GM19351 (cell line): ENCODE data around the gene TSPAN8.
"Not testable (repeated sequence)": the region's sequence is repeated elsewhere in the genome, so short reads cannot be mapped to it uniquely, and the experiment has no call there.

Experiments used
- ATAC-seq: cut with Tn5 transposase; IDR thresholded peaks from one replicate; pipeline ENCODE4 v1.9.1; 2021; ENCODE audit warnings: mild to moderate bottlenecking, moderate library complexity; ENCODE audit not compliant: unreplicated experiment

Gene TSPAN8

DNA sequence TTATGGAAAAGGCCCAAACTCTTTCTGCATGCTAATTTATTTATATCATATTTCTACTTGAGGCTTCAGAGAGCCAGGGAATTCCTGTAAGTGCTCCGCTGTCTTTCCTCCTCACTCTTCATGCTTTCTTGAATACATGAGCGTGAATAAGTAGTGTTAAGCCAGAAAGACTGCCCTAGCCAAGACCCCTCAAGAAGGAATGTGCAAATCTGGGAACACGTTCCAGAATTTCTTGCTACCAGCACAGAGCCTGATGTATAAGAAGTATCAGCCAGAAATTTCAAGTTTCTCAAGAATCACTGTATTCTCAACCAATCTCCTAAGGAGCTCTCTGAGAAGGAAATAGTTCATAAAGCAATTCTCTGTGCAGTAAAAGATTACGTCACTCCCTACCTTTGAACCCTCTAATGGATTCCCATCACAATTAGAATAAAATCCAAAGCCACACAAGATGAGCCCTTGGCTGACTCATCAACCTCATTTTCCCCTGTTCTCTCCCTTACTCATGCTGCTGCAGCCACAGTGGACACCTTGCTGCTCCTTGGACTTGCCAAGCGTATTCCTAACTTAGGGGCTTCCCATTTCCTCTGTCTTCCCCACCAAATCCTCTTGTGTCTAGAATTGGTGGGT is 6.9 kb upstream of the TSPAN8 start:
- no peak for ATAC-seq

DNA sequence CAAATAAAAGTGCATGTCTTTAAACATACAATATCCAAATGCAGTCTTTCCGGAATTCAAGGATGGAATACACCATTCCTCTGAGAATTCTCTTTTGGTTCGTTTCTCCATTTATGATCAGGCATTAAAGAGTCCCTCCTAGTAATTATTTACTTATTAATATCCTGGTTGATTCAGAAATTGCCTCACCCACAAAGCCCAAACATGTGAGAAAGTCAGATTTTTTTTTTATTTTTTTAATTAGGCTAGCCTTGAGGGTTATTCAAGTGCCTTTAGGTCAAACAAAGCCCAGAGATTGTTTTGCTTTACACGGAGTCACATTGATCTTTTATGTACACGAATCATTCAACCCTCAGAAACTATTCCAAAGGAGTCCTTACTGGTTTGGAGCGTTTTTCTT is 6.4 kb upstream of the TSPAN8 start:
- ATAC-seq: no peak

DNA sequence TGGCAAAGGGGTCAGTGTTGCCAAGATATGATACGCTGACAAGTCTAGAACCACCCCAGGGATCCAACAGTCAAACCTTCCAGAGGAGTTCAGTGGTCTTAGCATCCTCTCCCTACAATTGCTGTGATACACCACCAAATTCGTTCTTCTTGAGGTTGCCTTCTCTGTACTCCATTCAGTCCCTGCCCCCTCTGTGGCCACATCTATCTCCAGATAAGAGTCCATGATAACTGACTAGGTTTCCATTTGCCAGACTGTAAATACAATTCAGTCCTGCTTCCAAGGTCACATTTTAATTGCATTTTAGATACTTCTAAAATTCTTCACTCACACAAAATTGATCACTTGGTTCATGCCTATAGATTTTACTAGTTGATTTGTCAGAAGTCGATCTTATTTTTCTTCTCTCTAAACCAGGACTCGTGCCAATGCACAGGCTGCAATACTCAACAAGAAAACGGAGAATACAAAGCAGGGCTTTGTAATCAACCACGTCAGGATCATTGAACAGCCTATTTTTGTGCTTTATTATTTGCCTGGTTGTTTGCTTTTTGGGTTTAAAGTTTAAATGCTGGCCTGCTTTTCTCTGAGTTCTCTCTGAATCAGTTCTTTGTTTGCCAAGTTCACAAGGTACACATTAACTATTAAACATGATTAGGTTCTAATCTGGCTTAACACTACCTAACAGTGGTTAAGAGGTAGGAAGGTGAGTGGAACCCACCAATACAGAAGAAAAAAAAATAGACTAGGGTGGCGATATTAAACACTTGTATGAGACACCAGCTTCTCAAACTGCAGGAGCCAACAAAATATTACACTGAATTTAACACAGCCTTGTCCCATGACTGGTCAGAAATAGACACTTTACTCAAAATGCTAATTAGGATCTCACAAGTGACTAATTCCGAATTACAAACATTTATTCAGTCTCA is 5.3 kb upstream of the TSPAN8 start:
- ATAC-seq: no peak

DNA sequence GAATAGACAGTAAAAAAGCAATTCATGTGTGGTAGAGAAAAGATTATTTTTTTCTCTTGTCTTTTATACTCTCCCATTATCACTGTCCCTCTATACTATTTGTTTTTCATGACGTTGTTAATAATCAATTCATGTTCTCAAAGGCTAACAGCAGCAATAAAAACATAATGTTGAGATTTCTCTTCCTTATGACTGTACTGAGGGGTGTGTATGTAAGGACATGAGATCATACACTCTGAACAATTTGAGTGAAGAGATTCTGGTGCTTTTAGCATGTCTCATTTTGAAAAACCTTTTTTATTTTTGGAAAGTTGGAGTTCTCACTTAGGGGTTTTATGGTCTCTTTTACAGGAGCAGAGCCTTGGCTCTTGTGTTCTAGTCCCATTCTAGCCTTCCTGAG is 3.8 kb upstream of the TSPAN8 start:
- no peak for ATAC-seq

DNA sequence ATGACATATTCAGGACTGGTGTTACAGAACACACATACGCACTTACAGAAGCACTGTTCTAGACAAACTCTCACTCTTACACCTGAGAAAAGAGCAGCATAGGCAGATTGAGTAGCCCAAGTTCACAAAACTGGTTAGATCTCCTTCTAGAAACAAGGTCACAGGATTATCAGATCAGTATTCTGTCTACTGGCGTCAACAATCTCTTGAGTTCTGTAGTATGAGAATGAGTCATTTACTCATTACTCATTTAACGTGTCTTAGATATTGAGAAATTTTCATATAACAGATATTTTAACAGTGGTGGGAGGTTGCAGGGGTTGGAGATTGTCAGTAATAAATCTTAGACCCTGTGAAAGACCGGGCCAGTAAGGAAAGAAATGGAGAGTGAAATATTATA is 2.8 kb upstream of the TSPAN8 start:
- no peak for ATAC-seq

DNA sequence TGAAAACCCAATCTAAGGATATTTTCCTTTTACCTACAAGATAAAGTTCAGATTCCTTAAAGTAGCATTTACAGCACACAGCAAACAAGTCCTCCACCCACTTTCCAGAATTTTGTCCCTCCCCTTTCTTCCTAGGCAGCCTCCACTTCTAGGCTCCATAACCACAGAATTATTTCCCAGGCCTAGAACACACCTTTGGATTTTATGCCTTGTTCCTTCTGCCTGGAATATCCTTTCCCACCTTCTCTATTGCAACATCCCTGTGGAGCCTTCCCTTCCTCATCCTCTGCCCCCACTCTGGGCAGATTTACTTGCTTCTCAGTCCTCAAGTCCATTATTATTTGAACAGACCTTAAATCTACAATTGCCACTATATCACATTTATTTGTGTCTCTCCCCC is 2.1 kb upstream of the TSPAN8 start:
- no peak for ATAC-seq

DNA sequence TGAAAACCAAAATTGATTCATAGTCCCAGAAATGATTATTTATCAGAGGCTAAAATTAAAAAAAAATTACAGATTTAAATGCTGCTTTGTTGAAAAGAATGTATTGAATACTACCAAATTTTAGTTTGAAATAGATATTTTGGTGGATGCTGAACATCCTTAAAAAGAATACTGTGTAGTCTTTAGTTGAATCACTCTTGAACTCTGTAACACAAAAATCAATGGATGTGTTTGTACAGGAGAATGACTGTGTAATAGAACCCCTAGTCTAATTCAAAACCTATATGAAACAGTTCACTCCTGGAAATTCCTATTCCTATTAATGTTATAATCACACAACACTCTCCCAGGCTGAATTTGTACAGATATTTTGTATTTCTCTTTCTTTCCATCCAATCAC is 1.5 kb upstream of the TSPAN8 start:
- no peak for ATAC-seq

DNA sequence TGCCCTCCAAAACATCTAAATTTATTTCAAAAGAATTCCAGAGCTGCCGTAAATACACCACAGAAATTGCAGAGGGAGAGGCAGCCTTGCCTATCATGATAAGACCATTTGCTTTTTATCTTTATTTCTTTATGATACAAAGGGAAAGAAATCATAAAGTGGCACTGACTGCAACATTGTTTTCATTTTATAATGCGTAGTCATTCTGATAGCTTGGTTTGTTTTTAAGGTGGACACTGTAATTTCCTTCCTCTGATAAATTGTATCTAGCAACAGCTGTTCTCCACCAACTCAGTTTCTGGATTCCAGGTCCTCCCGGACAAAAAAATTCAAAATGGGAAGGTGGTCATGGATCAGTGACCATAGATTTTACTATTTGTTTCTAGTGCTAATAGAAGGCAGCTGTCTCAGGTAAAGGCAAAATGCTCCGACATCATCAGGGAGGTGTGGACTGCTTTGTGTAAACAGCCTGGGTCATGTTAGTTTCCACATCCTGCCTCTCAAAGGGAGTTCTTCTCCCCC is 623 bp upstream of the TSPAN8 start:
- ATAC-seq: no peak

DNA sequence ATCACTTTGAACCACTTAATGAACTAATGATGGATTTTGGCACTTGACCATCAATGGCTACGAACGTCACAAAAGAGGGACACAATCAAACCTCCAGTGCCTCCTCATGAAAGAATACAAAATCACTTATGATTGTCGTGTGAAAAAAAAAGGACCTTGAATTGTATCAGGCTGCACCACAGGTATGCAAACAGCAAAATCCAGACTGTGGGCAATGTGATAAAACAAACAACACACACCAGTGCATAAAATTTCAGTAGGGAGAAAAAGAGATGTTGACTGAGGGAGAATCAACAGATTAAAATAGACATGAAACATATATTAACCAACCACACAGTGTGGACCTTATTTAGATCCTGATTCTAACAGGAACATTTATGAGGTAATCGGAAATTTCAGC is 2.6 kb downstream of the TSPAN8 start:
- ATAC-seq: no peak

DNA sequence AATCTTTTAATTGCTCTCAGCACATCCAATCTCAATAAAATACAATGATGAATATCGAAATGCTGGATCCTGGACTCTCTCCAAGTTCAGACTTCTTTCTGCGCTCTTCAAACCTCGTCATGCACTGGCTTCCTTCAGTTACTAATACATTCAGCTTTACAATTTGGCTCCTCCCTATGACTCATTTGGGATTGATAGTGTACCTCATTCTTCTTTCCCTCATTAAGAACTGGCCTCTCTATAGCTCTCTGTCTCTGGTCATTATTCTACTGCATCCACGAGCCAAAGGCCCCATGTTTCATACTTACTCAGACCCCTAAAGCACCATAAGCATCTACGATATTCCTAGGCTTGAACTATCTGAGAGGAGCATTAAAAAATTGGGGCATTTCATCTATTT is 4.9 kb downstream of the TSPAN8 start:
- ATAC-seq: no peak

DNA sequence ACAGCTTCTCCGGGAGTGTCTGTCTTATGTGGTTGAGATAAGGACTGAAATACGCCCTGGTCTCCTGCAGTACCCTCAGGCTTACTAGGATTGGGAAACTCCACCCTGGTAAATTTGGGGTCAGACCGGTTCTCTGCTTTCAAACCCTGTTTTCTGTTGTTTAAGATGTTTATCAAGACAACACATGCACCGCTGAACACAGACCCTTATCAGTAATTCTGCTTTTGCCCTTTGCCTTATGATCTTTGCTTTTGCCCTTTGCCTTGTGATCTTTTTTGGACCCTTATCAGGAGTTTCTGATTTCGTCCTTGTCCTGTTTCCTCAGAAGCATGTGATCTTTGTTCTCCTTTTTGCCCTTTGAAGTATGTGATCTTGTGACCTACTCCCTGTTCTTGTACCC is 7.8 kb downstream of the TSPAN8 start:
- not testable (repeated sequence) for ATAC-seq

DNA sequence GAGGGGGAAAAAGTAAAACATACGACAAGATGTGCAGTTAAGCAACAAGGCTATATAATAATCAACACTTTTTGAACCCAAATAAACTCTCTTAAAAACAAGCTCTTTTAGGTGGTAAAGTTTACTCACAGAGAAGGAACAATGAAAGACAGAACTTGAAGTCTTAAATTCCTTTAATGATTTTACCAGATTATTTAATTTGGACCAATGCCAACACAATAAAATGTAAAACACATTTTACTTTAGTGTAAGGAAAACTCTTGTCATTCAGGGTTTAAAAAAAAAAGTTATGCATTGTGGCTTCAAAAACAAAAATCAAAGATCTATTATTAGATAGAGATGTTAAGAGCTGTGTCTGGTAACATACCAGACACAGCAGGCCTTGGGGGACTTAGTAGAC is 13.1 kb downstream of the TSPAN8 start:
- ATAC-seq: no peak

DNA sequence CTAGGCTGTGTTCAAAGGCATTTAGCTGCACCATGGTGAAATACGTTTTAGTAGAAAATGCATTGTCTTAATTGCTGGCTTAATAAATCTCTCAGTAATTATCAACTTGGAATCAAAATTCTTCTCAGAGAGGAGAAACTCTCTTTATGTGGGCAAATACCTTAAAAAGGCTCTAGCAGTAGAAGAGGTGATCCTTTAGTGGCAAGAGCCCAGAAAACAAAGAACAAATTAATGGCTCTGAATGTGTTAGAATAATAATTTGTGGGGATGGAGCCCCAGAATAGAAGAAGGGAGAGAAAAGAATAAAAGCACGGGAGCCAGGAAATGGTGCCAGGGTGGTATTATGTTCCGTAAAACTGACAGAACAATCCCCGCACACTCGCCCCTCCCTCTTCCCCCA is 14.8 kb downstream of the TSPAN8 start:
- ATAC-seq: no peak

DNA sequence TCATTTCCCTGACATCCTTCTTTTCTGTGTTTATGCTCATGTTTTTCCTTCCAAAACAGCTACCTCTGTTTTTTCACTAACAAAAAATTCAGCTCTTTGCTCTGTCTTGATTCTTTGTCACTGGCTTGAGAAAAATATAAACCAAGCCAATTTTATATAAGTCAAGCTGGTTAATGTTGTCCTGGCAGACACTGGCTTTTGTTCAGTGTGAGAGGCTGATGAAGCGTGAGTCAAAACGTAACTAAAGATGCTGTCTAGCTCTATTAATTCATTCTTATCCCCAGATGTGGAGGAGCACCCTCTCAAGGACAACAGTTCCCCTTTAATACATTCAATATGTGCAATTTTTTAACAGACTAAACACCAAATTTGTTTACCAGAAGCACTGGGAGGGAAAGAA is 15.8 kb downstream of the TSPAN8 start:
- no peak for ATAC-seq

DNA sequence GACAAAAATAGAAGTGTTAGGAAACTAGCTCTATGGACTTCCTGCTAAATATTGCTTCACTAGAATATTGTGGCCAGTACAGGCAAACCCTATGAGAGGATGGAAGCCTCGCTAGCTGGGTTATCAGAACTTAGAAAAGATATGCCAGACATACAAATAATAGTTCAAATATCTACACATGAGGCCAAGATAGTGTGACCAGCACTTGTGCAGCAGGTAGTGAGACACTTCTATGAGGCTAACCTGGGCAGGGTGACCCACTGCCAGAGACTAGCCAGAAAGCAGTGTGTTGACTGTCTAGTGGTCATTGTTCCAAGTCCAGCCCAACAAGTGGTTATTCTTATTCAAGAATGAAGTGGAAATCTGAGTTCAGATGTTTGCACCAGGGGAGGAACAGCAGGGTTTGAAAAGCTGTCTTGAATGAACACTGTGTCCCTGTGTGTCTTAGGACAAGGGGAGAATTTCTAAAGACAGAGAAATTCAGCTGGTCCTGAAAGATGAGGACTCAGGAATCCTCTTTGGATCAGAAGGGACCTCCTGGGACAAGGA is 16.3 kb downstream of the TSPAN8 start:
- no peak for ATAC-seq

DNA sequence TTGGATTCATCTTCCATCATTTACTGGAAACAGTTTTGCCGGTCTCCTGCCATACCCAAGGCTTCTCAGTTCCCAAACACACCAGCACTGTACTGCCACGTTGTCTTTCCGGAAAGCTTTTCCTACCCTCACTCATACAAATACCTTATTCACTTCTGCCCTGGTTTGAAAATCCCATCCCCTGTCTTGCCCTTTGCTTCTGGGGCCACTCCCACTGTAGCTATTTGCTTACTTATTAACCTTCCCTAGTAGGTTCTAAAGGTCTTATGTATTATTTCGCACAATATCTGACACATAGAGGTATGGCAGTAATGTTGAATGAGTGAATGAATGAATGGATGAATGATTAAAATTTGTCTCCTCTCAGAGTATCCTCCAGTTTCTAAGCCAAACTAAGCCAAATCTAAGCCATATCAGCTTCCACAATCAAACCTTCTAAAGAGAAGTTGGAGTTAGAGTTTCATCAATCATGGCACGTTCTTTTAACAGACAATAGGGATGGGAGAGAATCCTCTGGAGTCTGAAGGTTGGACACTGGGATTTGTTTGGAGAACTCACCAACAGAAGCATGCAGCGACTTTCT is 18.6 kb downstream of the TSPAN8 start:
- ATAC-seq: no peak

DNA sequence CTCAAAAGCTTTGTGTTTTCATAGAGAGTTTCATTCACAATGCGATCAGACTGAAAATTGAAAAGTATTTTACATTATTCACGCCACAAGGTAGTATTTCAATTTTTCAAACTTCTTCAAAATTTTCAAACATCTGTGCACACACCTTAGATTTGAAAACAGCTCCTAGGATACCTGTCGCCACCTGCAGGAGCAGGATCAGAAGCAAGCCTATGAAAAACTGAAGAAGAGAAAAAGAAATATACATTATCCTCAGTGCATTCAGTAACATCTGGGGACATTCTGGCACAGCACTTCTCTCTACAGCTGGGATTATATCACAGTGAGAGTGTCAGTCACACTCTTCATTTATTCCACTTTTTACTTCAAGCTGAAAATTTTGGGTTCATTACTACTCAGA is 19.8 kb downstream of the TSPAN8 start:
- ATAC-seq: no peak

DNA sequence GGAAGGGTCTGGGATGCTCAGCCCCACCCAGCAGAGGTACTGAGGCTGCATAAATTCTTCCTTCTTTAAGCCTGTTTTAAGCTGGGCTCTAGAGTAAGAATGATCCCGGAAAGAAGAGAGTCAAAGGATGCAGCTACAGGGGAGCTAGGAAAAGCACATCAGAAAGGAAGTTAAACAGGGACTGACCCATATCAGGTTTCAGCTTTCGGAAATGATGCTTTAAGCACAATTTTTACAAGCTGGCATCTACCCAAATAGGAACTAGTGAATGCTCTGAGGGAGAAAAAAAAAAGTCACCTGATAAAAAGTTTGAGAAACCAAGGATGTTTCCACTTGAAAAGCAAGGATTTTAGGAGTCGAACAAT is 22.0 kb downstream of the TSPAN8 start:
- no peak for ATAC-seq

DNA sequence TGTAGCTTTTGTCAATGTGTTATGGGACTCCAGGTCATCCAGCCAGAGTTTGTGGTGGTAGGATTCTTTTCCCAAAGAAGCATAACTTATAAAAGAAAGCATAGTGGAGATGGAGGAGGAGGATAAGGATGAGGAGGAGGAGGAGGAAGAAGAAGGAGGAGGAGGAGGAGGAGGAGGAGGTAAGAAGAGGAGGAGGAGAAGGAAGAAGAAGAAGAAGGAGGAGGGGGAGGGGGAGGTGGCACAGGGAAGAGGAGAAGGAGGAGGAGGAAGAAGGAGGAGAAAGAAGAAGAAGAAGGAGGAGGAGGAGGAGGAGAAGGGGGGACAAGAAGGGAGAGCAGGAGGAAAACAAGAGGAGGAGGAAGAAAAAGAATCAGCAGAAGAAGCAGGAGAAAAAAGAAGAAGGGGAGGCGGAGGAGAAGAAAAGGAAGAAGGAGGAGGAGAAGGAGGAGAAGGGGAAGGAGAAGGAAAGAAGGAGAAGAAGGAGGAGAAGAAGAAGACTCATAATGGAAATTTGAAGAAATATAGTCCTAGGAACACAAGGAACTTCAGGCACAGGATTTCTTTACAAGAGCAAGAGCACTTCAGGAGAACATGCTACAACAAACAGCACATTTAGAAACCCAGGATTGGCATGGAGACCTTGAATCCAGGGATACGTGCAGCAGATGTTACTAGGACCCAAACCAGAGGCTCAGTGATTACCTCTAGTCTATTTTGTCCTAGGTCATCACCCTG is 22.6 kb downstream of the TSPAN8 start:
- no peak for ATAC-seq

DNA sequence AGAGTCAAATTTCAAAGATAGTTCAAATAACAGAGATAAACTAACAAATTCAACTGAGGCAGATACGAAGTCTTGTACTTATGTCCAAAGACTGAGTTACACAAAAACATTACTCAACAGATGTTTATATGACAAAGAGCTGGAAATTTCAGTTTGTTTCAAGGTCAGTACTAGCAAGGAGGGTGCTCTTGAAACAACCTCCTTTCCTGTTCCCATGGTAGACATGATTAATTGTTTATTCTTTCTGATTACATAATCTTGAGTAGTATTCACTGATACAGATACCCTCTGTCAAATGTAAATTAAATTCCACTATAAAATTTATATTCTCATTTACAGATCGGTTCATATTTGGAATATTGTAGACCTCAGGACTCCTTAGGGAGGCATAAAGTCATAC is 23.4 kb downstream of the TSPAN8 start:
- no peak for ATAC-seq

DNA sequence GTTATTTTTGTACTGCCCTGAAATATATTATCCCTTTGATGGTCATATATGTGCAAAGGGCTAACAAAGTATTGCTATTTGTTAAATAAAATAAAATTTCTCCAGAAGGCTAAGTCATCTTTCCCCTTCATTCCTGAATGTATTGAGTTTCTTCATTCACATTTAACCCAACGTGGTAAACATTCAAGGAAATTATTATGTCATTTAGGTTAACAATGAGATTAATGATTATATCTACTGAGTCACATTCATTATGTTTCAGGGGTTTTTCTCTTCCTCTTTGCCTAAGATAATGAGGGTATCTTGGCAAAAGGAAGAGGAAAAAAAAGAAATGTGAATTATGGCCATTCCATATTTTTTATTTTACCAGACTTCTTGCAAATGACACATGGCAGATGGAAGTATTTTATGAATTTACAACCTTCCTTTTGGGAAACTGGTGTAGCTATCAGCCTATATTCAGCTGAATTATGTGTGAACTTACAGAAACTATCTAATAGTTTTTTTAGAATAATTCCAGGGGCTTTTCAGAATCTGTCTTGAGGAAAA is 27.2 kb downstream of the TSPAN8 start:
- ATAC-seq: no peak
